HCT116 (cell line): Measurements from ENCODE around the gene LPAR6. TPM values are rescaled to one million over a fixed set of nuclear protein-coding genes. Genes with fewer than 3 reads are reported as not detected.

Experiments
- ATAC-seq: fragments of 200-7000 bp; cut with Tn5 transposase; 2 replicates; pipeline ENCODE4 v1.9.1; 2020; ENCODE audit warnings: mild to moderate bottlenecking, moderate library complexity
- BruUV-seq: library from RNA; stranded (reverse); fragments of 400-500 nt; replicated peaks from 2 replicates; lab custom pipeline; 2021; lab: Mats Ljungman, UMichigan
- CTCF ChIA-PET: fragments of 300-600 bp; sonication (Branson Sonifier 250); formaldehyde crosslinking; loops from one replicate; lab custom pipeline; 2021; ENCODE audit warnings: antibody characterized with exemption; lab: Charles Lee
- POLR2A ChIA-PET: fragments of 300-600, 350-600 bp; sonication (Branson Sonifier 250); formaldehyde crosslinking; loops from one replicate; lab custom pipeline; 2021; ENCODE audit warnings: antibody characterized with exemption; lab: Charles Lee
- RAD21 ChIA-PET, 2 experiments: fragments of 300-600 bp; sonication (Branson Sonifier 250); formaldehyde crosslinking; loops; one replicate each; lab custom pipeline; 2023; ENCODE audit warnings: low total read pairs in 2 of 2; ENCODE audit not compliant: uncharacterized antibody in 2 of 2, unreplicated experiment in 2 of 2, low non-redundant PET in 1 of 2; lab: Charles Lee
- DNase-seq: peaks from one replicate; pipeline ENCODE4 v3.0.0-alpha.2; 2010; ENCODE audit warnings: low read depth, low spot score
- H2AFZ ChIP-seq: fragments of 200-600 bp; shearing (Covaris generic), sonication (generic); 2 replicates; pipeline ENCODE4 v1.6.1; 2017; ENCODE audit warnings: low read depth, mixed run types, mixed read lengths, antibody characterized with exemption, low read length; ENCODE audit not compliant: poor library complexity, severe bottlenecking
- H3K27ac ChIP-seq: 2 replicates; pipeline ENCODE4 v1.5.1; 2012; ENCODE audit warnings: low read depth, low read length
- H3K27me3 ChIP-seq: fragments of 200-600 bp; sonication (generic); 2 replicates; pipeline ENCODE4 v1.6.1; 2016; ENCODE audit warnings: mixed run types, low read length, mixed read lengths; ENCODE audit not compliant: insufficient read depth
- H3K36me3 ChIP-seq, 2 experiments: fragments of 200-500 bp in 1 of 2; fragments of 200-600 bp in 1 of 2; sonication (Bioruptor generic) in 1 of 2; sonication (generic) in 1 of 2; 2 replicates each; pipeline versions ENCODE4 v1.5.1 to v1.6.1; 2014 to 2016; ENCODE audit warnings: low read length in 2 of 2, inconsistent platforms in 1 of 2, mixed read lengths in 1 of 2, mixed run types in 1 of 2; ENCODE audit not compliant: insufficient read depth in 2 of 2, control insufficient read depth in 1 of 2
- H3K4me1 ChIP-seq, 2 experiments: fragments of 200-600 bp in 1 of 2; sonication (generic) in 1 of 2; 2 replicates each; pipeline versions ENCODE4 v1.5.1 to v1.6.1; 2012 to 2017; ENCODE audit warnings: low read length in 2 of 2, inconsistent platforms in 1 of 2, mild to moderate bottlenecking in 1 of 2, mixed read lengths in 1 of 2, mixed run types in 1 of 2, moderate library complexity in 1 of 2; ENCODE audit not compliant: insufficient read depth in 2 of 2, control insufficient read depth in 1 of 2
- H3K4me2 ChIP-seq: fragments of 200-600 bp; sonication (generic); 2 replicates; pipeline ENCODE4 v1.6.1; 2017; ENCODE audit warnings: mixed run types, low read length, mixed read lengths
- H3K4me3 ChIP-seq, 2 experiments: fragments of 200-600 bp in 1 of 2; sonication (generic) in 1 of 2; replicated peaks in 1 of 2; 2 replicates each; pipeline ENCODE4 v1.5.1; 2011 to 2016; ENCODE audit warnings: low read length in 2 of 2, control low read depth in 1 of 2, low read depth in 1 of 2, mild to moderate bottlenecking in 1 of 2, mixed read lengths in 1 of 2, mixed run types in 1 of 2
- H3K79me2 ChIP-seq: fragments of 200-600 bp; sonication (generic); 2 replicates; pipeline ENCODE4 v1.6.1; 2017; ENCODE audit warnings: mild to moderate bottlenecking, mixed run types, low read length, moderate library complexity, mixed read lengths; ENCODE audit not compliant: insufficient read depth
- H3K9ac ChIP-seq: fragments of 200-600 bp; sonication (generic); 2 replicates; pipeline ENCODE4 v1.6.1; 2016; ENCODE audit warnings: low read length, mixed read lengths
- H3K9me2 ChIP-seq: fragments of 200-600 bp; sonication (generic), shearing (Covaris generic); 2 replicates; pipeline ENCODE4 v1.6.1; 2017; ENCODE audit warnings: mixed run types, mild to moderate bottlenecking, moderate library complexity; ENCODE audit not compliant: insufficient read depth
- H3K9me3 ChIP-seq, 2 experiments: fragments of 200-500 bp in 1 of 2; fragments of 200-600 bp in 1 of 2; sonication (Bioruptor generic) in 1 of 2; sonication (generic) in 1 of 2; 2 replicates each; pipeline ENCODE4 v1.6.1; 2014 to 2017; ENCODE audit warnings: low read length in 2 of 2, mixed read lengths in 2 of 2, inconsistent platforms in 1 of 2, low read depth in 1 of 2, mild to moderate bottlenecking in 1 of 2, mixed run types in 1 of 2, moderate library complexity in 1 of 2; ENCODE audit not compliant: control insufficient read depth in 1 of 2, insufficient read depth in 1 of 2
- H4K20me1 ChIP-seq: fragments of 200-600 bp; sonication (generic), shearing (Covaris generic); 2 replicates; pipeline ENCODE4 v1.6.1; 2017; ENCODE audit warnings: mixed run types, mild to moderate bottlenecking, moderate library complexity; ENCODE audit not compliant: insufficient read depth
- ATF3 ChIP-seq: IDR thresholded peaks from 2 replicates; pipeline ENCODE4 v1.6.1; 2012
- CBX3 ChIP-seq: IDR thresholded peaks from 2 replicates; pipeline ENCODE4 v1.6.1; 2012; ENCODE audit warnings: low read depth
- EZH2phosphoT487 ChIP-seq: fragments of 200-600 bp; IDR thresholded peaks from 2 replicates; pipeline ENCODE4 v1.6.1; 2018; ENCODE audit warnings: antibody characterized with exemption, borderline replicate concordance
- JUND ChIP-seq: IDR thresholded peaks from 2 replicates; pipeline ENCODE4 v1.6.1; 2012
- POLR2A ChIP-seq: IDR thresholded peaks from 2 replicates; pipeline ENCODE4 v1.7.0; 2011; ENCODE audit warnings: borderline replicate concordance; ENCODE audit not compliant: insufficient read depth, insufficient read length; ENCODE audit errors: extremely low read depth
- POLR2AphosphoS5 ChIP-seq: IDR thresholded peaks from 2 replicates; pipeline ENCODE4 v1.6.1; 2011; ENCODE audit warnings: mild to moderate bottlenecking, low read depth, low read length, moderate library complexity
- REST ChIP-seq: IDR thresholded peaks from 2 replicates; pipeline ENCODE4 v1.6.1; 2012; ENCODE audit warnings: low read depth
- SRF ChIP-seq: IDR thresholded peaks from 2 replicates; pipeline ENCODE4 v1.6.1; 2012; ENCODE audit warnings: low read depth
- ZBTB33 ChIP-seq: IDR thresholded peaks from 2 replicates; pipeline ENCODE4 v1.6.1; 2011; ENCODE audit warnings: mild to moderate bottlenecking, low read length, moderate library complexity; ENCODE audit not compliant: insufficient replicate concordance; ENCODE audit errors: extremely low read depth
- ZNF274 ChIP-seq: fragments of 200-500 bp; sonication (Bioruptor generic); IDR thresholded peaks from 2 replicates; pipeline ENCODE4 v1.6.1; 2014; ENCODE audit warnings: mild to moderate bottlenecking, low read depth, low read length, inconsistent platforms
- intact Hi-C: fragments of 100-400 bp; cut with micrococcal nuclease; formaldehyde crosslinking; loops from 2 replicates; pipeline ENCODE4 v1.10.0; 2022
- total RNA-seq: library from RNA; stranded (reverse); gene quantifications from one replicate; pipeline ENCODE4 v1.2.1, GENCODE V29; 2021; ENCODE audit not compliant: unreplicated experiment

Gene LPAR6
- total RNA-seq, 1 experiment from 2014 or later = 0.12 TPM

GRCh38 chr13:48410199-48410598 is 2.7 kb downstream of the LPAR6 start:
- TF ChIP-seq EZH2phosphoT487 (no peak), ZNF274 (no peak), SRF (no peak), POLR2A (no peak), CBX3 (no peak), POLR2AphosphoS5 (no peak), JUND (no peak), REST (no peak), ATF3 (no peak), ZBTB33 (no peak)
- H3K79me2 ChIP-seq = no peaks in the 10 kb centered on the region
- H3K9me3 ChIP-seq = no peaks in the 10 kb centered on the region
- no peaks in the 10 kb centered on the region for H3K27me3 ChIP-seq
- no peaks in the 10 kb centered on the region for H3K36me3 ChIP-seq
- ATAC-seq (no peak), DNase-seq (no peak)
- BruUV-seq = no TSS peak
- RAD21 ChIA-PET = no interaction called here
- no peak overlapping the region for H2AFZ ChIP-seq
- H3K9me2 ChIP-seq = no peaks in the 10 kb centered on the region
- no peaks in the 10 kb centered on the region for H4K20me1 ChIP-seq
- no peak overlapping the region for H3K27ac ChIP-seq
- intact Hi-C loops = no loop called here
- no peak overlapping the region for H3K4me3 ChIP-seq
- CTCF ChIA-PET = no interaction called here
- no peak overlapping the region for H3K4me2 ChIP-seq
- no peaks in the 10 kb centered on the region for H3K4me1 ChIP-seq
- POLR2A ChIA-PET = no interaction called here
- H3K9ac ChIP-seq = no peak overlapping the region
